ENCODE measurements around the gene CAMK4.

Gene CAMK4

GRCh38 chr5:111480346-111480745 is 256.2 kb downstream of the CAMK4 start:
- Histone ChIP-seq H3K9ac (ENCODE audit: low read depth, low read length, poor library complexity, severe bottlenecking) (no peak overlapping the region), H4K20me1 (ENCODE audit: insufficient read depth, low read length, poor library complexity, severe bottlenecking) (no peaks in the 10 kb centered on the region), H3K4me2 (ENCODE audit: low read depth, low read length, poor library complexity, severe bottlenecking) (no peak overlapping the region), H3K9me3 (ENCODE audit: insufficient read depth, low read depth, low read length) (no peaks in the 10 kb centered on the region), H3F3A (ENCODE audit: low read depth) (no peaks in the 10 kb centered on the region), H3K4me1 (ENCODE audit: insufficient read depth, low read length, poor library complexity, severe bottlenecking) (no peaks in the 10 kb centered on the region), H2AFZ (ENCODE audit: low read length) (no peak overlapping the region), H3K27me3 (ENCODE audit: insufficient read depth, low read length, poor library complexity, severe bottlenecking) (no peaks in the 10 kb centered on the region), H3K36me3 (ENCODE audit: insufficient read depth, low read length) (peaks cover 17% of the 10 kb centered on the region; the same call in 1 of the 2 replicates), H3K79me2 (ENCODE audit: insufficient read depth, low read length) (no peaks in the 10 kb centered on the region), H3K4me3 (ENCODE audit: low read length, poor library complexity, severe bottlenecking) (no peak overlapping the region), H3K9me2 (replicated peaks; ENCODE audit: low read depth, low read length) (no peaks in the 10 kb centered on the region)
- TF ChIP-seq CTCF (conservative IDR thresholded peaks at IDR 0.05; ENCODE audit: low read length) (no peak), EZH2phosphoT487 (IDR thresholded peaks at IDR 0.05; ENCODE audit: borderline replicate concordance) (no peak)

- Histone ChIP-seq H4K20me1 (ENCODE audit: insufficient read depth, low read length, poor library complexity, severe bottlenecking) (no peaks in the 10 kb centered on the region), H3K4me3 (ENCODE audit: low read length, poor library complexity, severe bottlenecking) (no peak overlapping the region), H3F3A (ENCODE audit: low read depth) (no peaks in the 10 kb centered on the region), H3K4me1 (ENCODE audit: insufficient read depth, low read length, poor library complexity, severe bottlenecking) (no peaks in the 10 kb centered on the region), H3K36me3 (ENCODE audit: insufficient read depth, low read length) (peaks cover 14% of the 10 kb centered on the region; the same call in 1 of the 2 replicates), H3K9me2 (replicated peaks; ENCODE audit: low read depth, low read length) (no peaks in the 10 kb centered on the region), H3K9ac (ENCODE audit: low read depth, low read length, poor library complexity, severe bottlenecking) (no peak overlapping the region), H3K79me2 (ENCODE audit: insufficient read depth, low read length) (no peaks in the 10 kb centered on the region), H2AFZ (ENCODE audit: low read length) (no peak overlapping the region), H3K4me2 (ENCODE audit: low read depth, low read length, poor library complexity, severe bottlenecking) (no peak overlapping the region), H3K27me3 (ENCODE audit: insufficient read depth, low read length, poor library complexity, severe bottlenecking) (no peaks in the 10 kb centered on the region), H3K9me3 (ENCODE audit: insufficient read depth, low read depth, low read length) (no peaks in the 10 kb centered on the region)
- no peak for TF ChIP-seq EZH2phosphoT487 (IDR thresholded peaks at IDR 0.05; ENCODE audit: borderline replicate concordance)
- no peak for TF ChIP-seq CTCF (conservative IDR thresholded peaks at IDR 0.05; ENCODE audit: low read length)
These were observed 261.9 kb downstream of the CAMK4 start for GRCh38 chr5:111486055-111486454.

- Histone ChIP-seq H2AFZ (ENCODE audit: low read length) (no peak overlapping the region), H3K36me3 (ENCODE audit: insufficient read depth, low read length) (peaks cover 14% of the 10 kb centered on the region; the same call in 1 of the 2 replicates), H3K79me2 (ENCODE audit: insufficient read depth, low read length) (no peaks in the 10 kb centered on the region), H4K20me1 (ENCODE audit: insufficient read depth, low read length, poor library complexity, severe bottlenecking) (no peaks in the 10 kb centered on the region), H3K9ac (ENCODE audit: low read depth, low read length, poor library complexity, severe bottlenecking) (no peak overlapping the region), H3K4me2 (ENCODE audit: low read depth, low read length, poor library complexity, severe bottlenecking) (no peak overlapping the region), H3K27me3 (ENCODE audit: insufficient read depth, low read length, poor library complexity, severe bottlenecking) (no peaks in the 10 kb centered on the region), H3K4me3 (ENCODE audit: low read length, poor library complexity, severe bottlenecking) (no peak overlapping the region), H3K4me1 (ENCODE audit: insufficient read depth, low read length, poor library complexity, severe bottlenecking) (no peaks in the 10 kb centered on the region), H3K9me3 (ENCODE audit: insufficient read depth, low read depth, low read length) (no peaks in the 10 kb centered on the region), H3F3A (ENCODE audit: low read depth) (no peaks in the 10 kb centered on the region), H3K9me2 (replicated peaks; ENCODE audit: low read depth, low read length) (no peaks in the 10 kb centered on the region)
- TF ChIP-seq EZH2phosphoT487 (IDR thresholded peaks at IDR 0.05; ENCODE audit: borderline replicate concordance) (no peak), CTCF (conservative IDR thresholded peaks at IDR 0.05; ENCODE audit: low read length) (no peak)
These were observed 262.7 kb downstream of the CAMK4 start for GRCh38 chr5:111486926-111487325.
